HEK293 (cell line): Measurements from ENCODE around the gene CAMKMT.

Experiments
- ZNF10 ChIP-seq: fragments of 450-650 bp; formaldehyde crosslinking; IDR thresholded peaks from 2 replicates; pipeline ENCODE4 v1.5.1; 2017; ENCODE audit warnings: missing biosample characterization, missing genetic modification characterization
- ZNF747 ChIP-seq: fragments of 450-650 bp; formaldehyde crosslinking; IDR thresholded peaks from 2 replicates; pipeline ENCODE4 v1.5.1; 2016; ENCODE audit warnings: missing biosample characterization, missing genetic modification characterization
- TF ChIP-seq, protein P1 (sequence below): fragments of 450-650 bp; formaldehyde crosslinking; IDR thresholded peaks from 2 replicates; pipeline ENCODE4 v1.5.1; 2016; ENCODE audit warnings: missing biosample characterization, missing genetic modification characterization

DNA sequence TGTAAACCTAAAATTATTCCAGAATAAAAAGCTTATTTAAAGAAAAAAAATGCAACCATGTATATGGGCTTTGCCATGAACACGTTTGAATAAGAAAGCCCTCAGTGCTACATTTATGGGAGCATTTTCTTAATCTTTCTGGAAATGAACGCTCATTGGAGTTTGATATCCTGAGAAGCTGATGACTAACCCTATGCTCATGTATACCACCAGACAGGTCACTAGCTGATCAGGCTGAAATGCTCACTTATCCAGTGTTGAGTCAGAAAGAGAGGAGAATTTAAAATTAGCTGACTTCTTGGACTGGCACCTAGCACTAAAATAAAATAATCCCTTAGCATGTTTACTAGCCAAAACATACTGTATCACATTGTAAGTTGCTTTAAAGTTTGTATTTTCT is 324.8 kb downstream of the CAMKMT start:
- TF ChIP-seq, protein P1, sequence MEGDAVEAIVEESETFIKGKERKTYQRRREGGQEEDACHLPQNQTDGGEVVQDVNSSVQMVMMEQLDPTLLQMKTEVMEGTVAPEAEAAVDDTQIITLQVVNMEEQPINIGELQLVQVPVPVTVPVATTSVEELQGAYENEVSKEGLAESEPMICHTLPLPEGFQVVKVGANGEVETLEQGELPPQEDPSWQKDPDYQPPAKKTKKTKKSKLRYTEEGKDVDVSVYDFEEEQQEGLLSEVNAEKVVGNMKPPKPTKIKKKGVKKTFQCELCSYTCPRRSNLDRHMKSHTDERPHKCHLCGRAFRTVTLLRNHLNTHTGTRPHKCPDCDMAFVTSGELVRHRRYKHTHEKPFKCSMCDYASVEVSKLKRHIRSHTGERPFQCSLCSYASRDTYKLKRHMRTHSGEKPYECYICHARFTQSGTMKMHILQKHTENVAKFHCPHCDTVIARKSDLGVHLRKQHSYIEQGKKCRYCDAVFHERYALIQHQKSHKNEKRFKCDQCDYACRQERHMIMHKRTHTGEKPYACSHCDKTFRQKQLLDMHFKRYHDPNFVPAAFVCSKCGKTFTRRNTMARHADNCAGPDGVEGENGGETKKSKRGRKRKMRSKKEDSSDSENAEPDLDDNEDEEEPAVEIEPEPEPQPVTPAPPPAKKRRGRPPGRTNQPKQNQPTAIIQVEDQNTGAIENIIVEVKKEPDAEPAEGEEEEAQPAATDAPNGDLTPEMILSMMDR (tag by site-specific recombination) = no peak
- TF ChIP-seq ZNF10 (tag by site-specific recombination) = no peak
- TF ChIP-seq ZNF747 = no peak
